HEK293 (cell line): ENCODE measurements around the gene MTA1.

Experiments
- CTCF ChIA-PET: fragments of 350-600 bp; formaldehyde crosslinking; extraction: SDS; loops from one replicate; lab custom pipeline; 2021; ENCODE audit warnings: antibody characterized with exemption; lab: Yijun Ruan, JAX
- POLR2A ChIA-PET: fragments of 300-600 bp; formaldehyde crosslinking; extraction: SDS; loops from one replicate; lab custom pipeline; 2020; ENCODE audit warnings: antibody characterized with exemption, inconsistent platforms; lab: Yijun Ruan, JAX
- H3K27ac ChIP-seq: fragments of 200-500 bp; sonication (Bioruptor generic); 2 replicates; pipeline ENCODE4 v1.5.1; 2014; ENCODE audit warnings: low read depth, low read length, control low read depth, inconsistent platforms; ENCODE audit errors: extremely low read depth
- H3K36me3 ChIP-seq, 2 experiments: fragments of 200-500 bp in 1 of 2; sonication (Bioruptor generic) in 1 of 2; 1 replicate in 1 of 2; 2 replicates in 1 of 2; pipeline ENCODE4 v1.5.1; 2014 to 2017; ENCODE audit warnings: inconsistent platforms in 2 of 2, low read length in 2 of 2; ENCODE audit not compliant: control insufficient read depth in 2 of 2, insufficient read depth in 1 of 2
- H3K4me1 ChIP-seq: fragments of 200-500 bp; sonication (Bioruptor generic); 2 replicates; pipeline ENCODE4 v1.5.1; 2014; ENCODE audit warnings: mild to moderate bottlenecking, low read length, inconsistent platforms; ENCODE audit not compliant: control insufficient read depth, insufficient read depth
- H3K4me3 ChIP-seq: 2 replicates; pipeline ENCODE4 v1.5.1; 2011; ENCODE audit warnings: low read depth, mild to moderate bottlenecking, control low read depth, low read length, moderate library complexity
- H3K9me3 ChIP-seq: fragments of 200-500 bp; sonication (Bioruptor generic); 2 replicates; pipeline ENCODE4 v1.5.1; 2014; ENCODE audit warnings: low read depth, low read length, inconsistent platforms; ENCODE audit not compliant: control insufficient read depth, insufficient read depth
- ATF2 ChIP-seq: fragments of 450-650 bp; formaldehyde crosslinking; IDR thresholded peaks from 2 replicates; pipeline ENCODE4 v1.5.1; 2016; ENCODE audit warnings: missing biosample characterization, missing genetic modification characterization, low read depth
- GLIS2 ChIP-seq: fragments of 450-650 bp; formaldehyde crosslinking; IDR thresholded peaks from 2 replicates; pipeline ENCODE4 v1.5.1; 2016; ENCODE audit warnings: missing biosample characterization, missing genetic modification characterization
- KLF10 ChIP-seq: fragments of 450-650 bp; IDR thresholded peaks from 2 replicates; pipeline ENCODE4 v1.5.1; 2018; ENCODE audit warnings: missing biosample characterization, mild to moderate bottlenecking, missing genetic modification characterization
- TSHZ1 ChIP-seq: fragments of 450-650 bp; formaldehyde crosslinking; IDR thresholded peaks from 2 replicates; pipeline ENCODE4 v1.5.1; 2016; ENCODE audit warnings: missing biosample characterization, missing genetic modification characterization, borderline replicate concordance
- ZBTB20 ChIP-seq: fragments of 450-650 bp; formaldehyde crosslinking; IDR thresholded peaks from 2 replicates; pipeline ENCODE4 v1.5.1; 2016; ENCODE audit warnings: missing biosample characterization, missing genetic modification characterization
- ZBTB49 ChIP-seq: fragments of 450-650 bp; formaldehyde crosslinking; IDR thresholded peaks from 2 replicates; pipeline ENCODE4 v1.5.1; 2016; ENCODE audit warnings: missing biosample characterization, missing genetic modification characterization, low read depth
- ZIC2 ChIP-seq: fragments of 450-650 bp; formaldehyde crosslinking; IDR thresholded peaks from 2 replicates; pipeline ENCODE4 v1.5.1; 2016; ENCODE audit warnings: missing biosample characterization, missing genetic modification characterization
- ZNF133 ChIP-seq: fragments of 450-650 bp; formaldehyde crosslinking; IDR thresholded peaks from 2 replicates; pipeline ENCODE4 v1.5.1; 2016; ENCODE audit warnings: missing biosample characterization, missing genetic modification characterization
- ZNF148 ChIP-seq: fragments of 450-650 bp; formaldehyde crosslinking; IDR thresholded peaks from 2 replicates; pipeline ENCODE4 v1.5.0; 2017; ENCODE audit warnings: missing biosample characterization, missing genetic modification characterization, borderline replicate concordance
- ZNF157 ChIP-seq: fragments of 450-650 bp; formaldehyde crosslinking; IDR thresholded peaks from 2 replicates; pipeline ENCODE4 v1.5.1; 2016; ENCODE audit warnings: missing biosample characterization, missing genetic modification characterization
- ZNF350 ChIP-seq: fragments of 450-650 bp; formaldehyde crosslinking; IDR thresholded peaks from 2 replicates; pipeline ENCODE4 v1.5.0; 2017; ENCODE audit warnings: missing biosample characterization, mild to moderate bottlenecking, missing genetic modification characterization
- ZNF433 ChIP-seq: fragments of 450-650 bp; formaldehyde crosslinking; IDR thresholded peaks from 2 replicates; pipeline ENCODE4 v1.5.1; 2016; ENCODE audit warnings: missing biosample characterization, missing genetic modification characterization, low read depth
- ZNF501 ChIP-seq: fragments of 450-650 bp; formaldehyde crosslinking; IDR thresholded peaks from 2 replicates; pipeline ENCODE4 v1.5.1; 2016; ENCODE audit warnings: missing biosample characterization, missing genetic modification characterization
- ZNF561 ChIP-seq: fragments of 450-650 bp; IDR thresholded peaks from 2 replicates; pipeline ENCODE4 v1.5.1; 2018; ENCODE audit warnings: missing biosample characterization, missing genetic modification characterization, borderline replicate concordance
- ZNF629 ChIP-seq: fragments of 450-650 bp; formaldehyde crosslinking; IDR thresholded peaks from 2 replicates; pipeline ENCODE4 v1.5.1; 2017; ENCODE audit warnings: missing biosample characterization, missing genetic modification characterization
- ZNF707 ChIP-seq: fragments of 450-650 bp; formaldehyde crosslinking; IDR thresholded peaks from 2 replicates; pipeline ENCODE4 v1.5.1; 2016; ENCODE audit warnings: missing biosample characterization, missing genetic modification characterization
- ZNF747 ChIP-seq: fragments of 450-650 bp; formaldehyde crosslinking; IDR thresholded peaks from 2 replicates; pipeline ENCODE4 v1.5.1; 2016; ENCODE audit warnings: missing biosample characterization, missing genetic modification characterization
- ZNF792 ChIP-seq: fragments of 450-650 bp; formaldehyde crosslinking; IDR thresholded peaks from 2 replicates; pipeline ENCODE4 v1.5.1; 2016; ENCODE audit warnings: missing biosample characterization, missing genetic modification characterization
- ZNF843 ChIP-seq: fragments of 450-650 bp; formaldehyde crosslinking; IDR thresholded peaks from 2 replicates; pipeline ENCODE4 v1.5.1; 2016; ENCODE audit warnings: missing biosample characterization, missing genetic modification characterization
- ZSCAN23 ChIP-seq: fragments of 450-650 bp; formaldehyde crosslinking; IDR thresholded peaks from 2 replicates; pipeline ENCODE4 v1.5.1; 2016; ENCODE audit warnings: missing biosample characterization, missing genetic modification characterization
- ZSCAN4 ChIP-seq: fragments of 450-650 bp; formaldehyde crosslinking; IDR thresholded peaks from 2 replicates; pipeline ENCODE4 v1.5.1; 2017; ENCODE audit warnings: missing biosample characterization, missing genetic modification characterization

MTA1 gene

GRCh38 chr14:105418269-105419194, 1.1 kb upstream of the MTA1 start (continued):
- TF ChIP-seq ZNF133 (tag by site-specific recombination) = no peak
- TF ChIP-seq ZNF561 (tag by site-specific recombination) = no peak
- TF ChIP-seq ZNF350 (tag by site-specific recombination) = no peak
- peak; percentile 63 for TF ChIP-seq ZSCAN4
- no peak for TF ChIP-seq ZNF843 (tag by site-specific recombination)
- no peak for TF ChIP-seq ZNF747 (tag by site-specific recombination)

GRCh38 chr14:105420101-105420973, 710 bp downstream of the MTA1 start:
- CTCF ChIA-PET = interaction anchor here (0.9 kb wide), 2 partner anchors 60 to 70 kb away, joined by 4 to 5 read pairs; no protein-coding TSS in a partner anchor
- Histone ChIP-seq H3K4me1 (peaks cover 10% of the 10 kb centered on the region), H3K36me3 (peaks cover 4 to 31% of the 10 kb centered on the region in 2 experiments; a peak in 2 of 3 replicates), H3K9me3 (no peaks in the 10 kb centered on the region), H3K4me3 (peak overlapping the region; percentile 74), H3K27ac (peak overlapping the region; percentile 90)
- POLR2A ChIA-PET = interaction anchor here (1.9 kb wide), 1 partner anchor 9 kb away, joined by 8 read pairs; no protein-coding TSS in a partner anchor
- TF ChIP-seq TSHZ1 (tag by site-specific recombination) (no peak), ZBTB20 (no peak), ZSCAN23 (tag by site-specific recombination) (no peak), ZNF843 (tag by site-specific recombination) (no peak), ZIC2 (tag by site-specific recombination) (peak; percentile 84), KLF10 (tag by site-specific recombination) (no peak), ZNF157 (tag by site-specific recombination) (no peak), ZNF433 (tag by site-specific recombination) (no peak), ZNF707 (tag by site-specific recombination) (no peak), GLIS2 (tag by site-specific recombination) (peak; percentile 91), ZBTB49 (tag by site-specific recombination) (no peak), ZNF501 (tag by site-specific recombination) (no peak), ZNF148 (tag by site-specific recombination) (no peak), ATF2 (tag by site-specific recombination) (no peak), ZNF629 (tag by site-specific recombination) (no peak), ZNF792 (tag by site-specific recombination) (no peak)
